GM23338 (cell line): ENCODE results near the gene SPRED2. TPM values are rescaled to one million over a fixed set of nuclear protein-coding genes. Genes with fewer than 3 reads are reported as not detected.
A peak's percentile ranks its signal among the peaks of the same experiment; 100 is the strongest.

Experiments used
- ATAC-seq: fragments of 200-7000 bp; cut with Tn5 transposase; 3 replicates; pipeline ENCODE4 v1.9.1; 2020
- DNase-seq: peaks from one replicate; pipeline ENCODE4 v3.0.0-alpha.2; 2015; ENCODE audit warnings: low spot score
- H2AFZ ChIP-seq: fragments of 200-600 bp; sonication (generic); 2 replicates; pipeline ENCODE4 v1.8.0; 2016; ENCODE audit warnings: antibody characterized with exemption, mild to moderate bottlenecking, moderate library complexity
- H3F3A ChIP-seq: fragments of 200-600 bp; sonication (generic); replicated peaks from 2 replicates; pipeline ENCODE4 v1.8.0; 2017; ENCODE audit warnings: antibody characterized with exemption, mixed run types, low read depth
- H3K27ac ChIP-seq: fragments of 200-600 bp; sonication (generic); 2 replicates; pipeline ENCODE4 v1.6.1; 2016; ENCODE audit warnings: low read depth
- H3K27me3 ChIP-seq: fragments of 200-600 bp; sonication (generic); 2 replicates; pipeline ENCODE4 v1.8.0; 2016; ENCODE audit warnings: mild to moderate bottlenecking, mixed run types, moderate library complexity; ENCODE audit not compliant: insufficient read depth
- H3K36me3 ChIP-seq: fragments of 200-600 bp; sonication (generic); 2 replicates; pipeline ENCODE4 v1.8.0; 2016; ENCODE audit warnings: mild to moderate bottlenecking; ENCODE audit not compliant: insufficient read depth
- H3K4me1 ChIP-seq: fragments of 200-600 bp; sonication (generic); 2 replicates; pipeline ENCODE4 v1.8.0; 2016; ENCODE audit warnings: mild to moderate bottlenecking, moderate library complexity; ENCODE audit not compliant: insufficient read depth
- H3K4me2 ChIP-seq: fragments of 200-600 bp; sonication (generic); 2 replicates; pipeline ENCODE4 v1.7.1; 2017; ENCODE audit warnings: mixed run types
- H3K4me3 ChIP-seq: fragments of 200-600 bp; sonication (generic); 2 replicates; pipeline ENCODE4 v1.6.1; 2016; ENCODE audit warnings: mixed run types
- H3K79me2 ChIP-seq: fragments of 200-600 bp; sonication (generic); replicated peaks from 2 replicates; pipeline ENCODE4 v1.8.0; 2017; ENCODE audit warnings: mild to moderate bottlenecking; ENCODE audit not compliant: insufficient read depth
- H3K9me2 ChIP-seq: fragments of 200-600 bp; sonication (generic); 2 replicates; pipeline ENCODE4 v1.8.0; 2017; ENCODE audit not compliant: insufficient read depth
- H4K20me1 ChIP-seq: fragments of 200-600 bp; sonication (generic); replicated peaks from 2 replicates; pipeline ENCODE4 v1.8.0; 2017; ENCODE audit warnings: mild to moderate bottlenecking; ENCODE audit not compliant: insufficient read depth
- H3K27ac Mint-ChIP-seq: 2 replicates; pipeline ENCODE4 v1.8.0; 2020; ENCODE audit warnings: inconsistent platforms, mild to moderate bottlenecking, moderate library complexity, mixed read lengths
- H3K27me3 Mint-ChIP-seq: 3 replicates; pipeline ENCODE4 v1.8.0; 2022; ENCODE audit warnings: low read depth, mild to moderate bottlenecking, moderate library complexity, mixed read lengths, inconsistent platforms; ENCODE audit not compliant: insufficient read depth, poor library complexity
- H3K36me3 Mint-ChIP-seq: 3 replicates; pipeline ENCODE4 v1.8.0; 2021; ENCODE audit warnings: low read depth, mild to moderate bottlenecking, inconsistent platforms, moderate library complexity, mixed read lengths
- H3K4me1 Mint-ChIP-seq: 3 replicates; pipeline ENCODE4 v1.8.0; 2020; ENCODE audit warnings: mild to moderate bottlenecking, inconsistent platforms, mixed read lengths
- H3K4me3 Mint-ChIP-seq: 3 replicates; pipeline ENCODE4 v1.8.0; 2021; ENCODE audit warnings: moderate library complexity, mild to moderate bottlenecking, inconsistent platforms, mixed read lengths
- H3K9me3 Mint-ChIP-seq: 3 replicates; pipeline ENCODE4 v1.8.0; 2020; ENCODE audit warnings: moderate library complexity, mild to moderate bottlenecking, inconsistent platforms, mixed read lengths
- JUNB ChIP-seq: IDR thresholded peaks from one replicate; pipeline ENCODE4 v1.6.1; 2016; ENCODE audit warnings: antibody characterized with exemption; ENCODE audit not compliant: unreplicated experiment
- STAT1 ChIP-seq: IDR thresholded peaks from one replicate; pipeline ENCODE4 v1.6.1; 2016; ENCODE audit warnings: antibody characterized with exemption; ENCODE audit not compliant: unreplicated experiment
- ZNF114 ChIP-seq: fragments of 250-450 bp; sonication (Bioruptor Pico); IDR thresholded peaks from 2 replicates; pipeline ENCODE4 v1.5.0; 2020; ENCODE audit warnings: mild to moderate bottlenecking, moderate library complexity
- ZNF331 ChIP-seq: fragments of 250-450 bp; sonication (Bioruptor Pico); IDR thresholded peaks from 2 replicates; pipeline ENCODE4 v1.5.0; 2020; ENCODE audit warnings: low read depth, mild to moderate bottlenecking, moderate library complexity
- polyA plus RNA-seq: library from polyadenylated mRNA; unstranded; fragments of >200 nt; fragmentation: Nextera tagmentation; extraction: Ambion mirVana; gene quantifications from 2 replicates; pipeline ENCODE4 v1.2.1, GENCODE V29; 2016
- total RNA-seq: library from RNA; depleted of rRNA; stranded (reverse); fragments of >200 nt; shearing (Covaris generic); gene quantifications from 2 replicates; pipeline ENCODE4 v1.2.3, GENCODE V29; 2014
- TF ChIP-seq, protein P1 (sequence below): fragments of 250-450 bp; sonication (Bioruptor Pico); IDR thresholded peaks from 2 replicates; pipeline ENCODE4 v1.5.0; 2020; ENCODE audit warnings: mild to moderate bottlenecking, moderate library complexity

SPRED2 gene
- total and polyA plus RNA-seq, 2 experiments from 2014 or later = 8.7 to 13.0 TPM

- TF ChIP-seq, protein P1, sequence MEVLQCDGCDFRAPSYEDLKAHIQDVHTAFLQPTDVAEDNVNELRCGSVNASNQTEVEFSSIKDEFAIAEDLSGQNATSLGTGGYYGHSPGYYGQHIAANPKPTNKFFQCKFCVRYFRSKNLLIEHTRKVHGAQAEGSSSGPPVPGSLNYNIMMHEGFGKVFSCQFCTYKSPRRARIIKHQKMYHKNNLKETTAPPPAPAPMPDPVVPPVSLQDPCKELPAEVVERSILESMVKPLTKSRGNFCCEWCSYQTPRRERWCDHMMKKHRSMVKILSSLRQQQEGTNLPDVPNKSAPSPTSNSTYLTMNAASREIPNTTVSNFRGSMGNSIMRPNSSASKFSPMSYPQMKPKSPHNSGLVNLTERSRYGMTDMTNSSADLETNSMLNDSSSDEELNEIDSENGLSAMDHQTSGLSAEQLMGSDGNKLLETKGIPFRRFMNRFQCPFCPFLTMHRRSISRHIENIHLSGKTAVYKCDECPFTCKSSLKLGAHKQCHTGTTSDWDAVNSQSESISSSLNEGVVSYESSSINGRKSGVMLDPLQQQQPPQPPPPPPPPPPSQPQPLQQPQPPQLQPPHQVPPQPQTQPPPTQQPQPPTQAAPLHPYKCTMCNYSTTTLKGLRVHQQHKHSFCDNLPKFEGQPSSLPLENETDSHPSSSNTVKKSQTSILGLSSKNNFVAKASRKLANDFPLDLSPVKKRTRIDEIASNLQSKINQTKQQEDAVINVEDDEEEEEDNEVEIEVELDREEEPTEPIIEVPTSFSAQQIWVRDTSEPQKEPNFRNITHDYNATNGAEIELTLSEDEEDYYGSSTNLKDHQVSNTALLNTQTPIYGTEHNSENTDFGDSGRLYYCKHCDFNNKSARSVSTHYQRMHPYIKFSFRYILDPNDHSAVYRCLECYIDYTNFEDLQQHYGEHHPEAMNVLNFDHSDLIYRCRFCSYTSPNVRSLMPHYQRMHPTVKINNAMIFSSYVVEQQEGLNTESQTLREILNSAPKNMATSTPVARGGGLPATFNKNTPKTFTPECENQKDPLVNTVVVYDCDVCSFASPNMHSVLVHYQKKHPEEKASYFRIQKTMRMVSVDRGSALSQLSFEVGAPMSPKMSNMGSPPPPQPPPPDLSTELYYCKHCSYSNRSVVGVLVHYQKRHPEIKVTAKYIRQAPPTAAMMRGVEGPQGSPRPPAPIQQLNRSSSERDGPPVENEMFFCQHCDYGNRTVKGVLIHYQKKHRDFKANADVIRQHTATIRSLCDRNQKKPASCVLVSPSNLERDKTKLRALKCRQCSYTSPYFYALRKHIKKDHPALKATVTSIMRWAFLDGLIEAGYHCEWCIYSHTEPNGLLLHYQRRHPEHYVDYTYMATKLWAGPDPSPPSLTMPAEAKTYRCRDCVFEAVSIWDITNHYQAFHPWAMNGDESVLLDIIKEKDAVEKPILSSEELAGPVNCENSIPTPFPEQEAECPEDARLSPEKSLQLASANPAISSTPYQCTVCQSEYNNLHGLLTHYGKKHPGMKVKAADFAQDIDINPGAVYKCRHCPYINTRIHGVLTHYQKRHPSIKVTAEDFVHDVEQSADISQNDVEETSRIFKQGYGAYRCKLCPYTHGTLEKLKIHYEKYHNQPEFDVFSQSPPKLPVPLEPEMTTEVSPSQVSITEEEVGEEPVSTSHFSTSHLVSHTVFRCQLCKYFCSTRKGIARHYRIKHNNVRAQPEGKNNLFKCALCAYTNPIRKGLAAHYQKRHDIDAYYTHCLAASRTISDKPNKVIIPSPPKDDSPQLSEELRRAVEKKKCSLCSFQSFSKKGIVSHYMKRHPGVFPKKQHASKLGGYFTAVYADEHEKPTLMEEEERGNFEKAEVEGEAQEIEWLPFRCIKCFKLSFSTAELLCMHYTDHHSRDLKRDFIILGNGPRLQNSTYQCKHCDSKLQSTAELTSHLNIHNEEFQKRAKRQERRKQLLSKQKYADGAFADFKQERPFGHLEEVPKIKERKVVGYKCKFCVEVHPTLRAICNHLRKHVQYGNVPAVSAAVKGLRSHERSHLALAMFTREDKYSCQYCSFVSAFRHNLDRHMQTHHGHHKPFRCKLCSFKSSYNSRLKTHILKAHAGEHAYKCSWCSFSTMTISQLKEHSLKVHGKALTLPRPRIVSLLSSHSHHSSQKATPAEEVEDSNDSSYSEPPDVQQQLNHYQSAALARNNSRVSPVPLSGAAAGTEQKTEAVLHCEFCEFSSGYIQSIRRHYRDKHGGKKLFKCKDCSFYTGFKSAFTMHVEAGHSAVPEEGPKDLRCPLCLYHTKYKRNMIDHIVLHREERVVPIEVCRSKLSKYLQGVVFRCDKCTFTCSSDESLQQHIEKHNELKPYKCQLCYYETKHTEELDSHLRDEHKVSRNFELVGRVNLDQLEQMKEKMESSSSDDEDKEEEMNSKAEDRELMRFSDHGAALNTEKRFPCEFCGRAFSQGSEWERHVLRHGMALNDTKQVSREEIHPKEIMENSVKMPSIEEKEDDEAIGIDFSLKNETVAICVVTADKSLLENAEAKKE = no peak
- TF ChIP-seq ZNF114 (CRISPR knock-in tag) = no peak
- TF ChIP-seq STAT1 = no peak
These were observed 46.1 kb downstream of the SPRED2 start (continued) for GRCh38 chr2:65386344-65386743.

DNA sequence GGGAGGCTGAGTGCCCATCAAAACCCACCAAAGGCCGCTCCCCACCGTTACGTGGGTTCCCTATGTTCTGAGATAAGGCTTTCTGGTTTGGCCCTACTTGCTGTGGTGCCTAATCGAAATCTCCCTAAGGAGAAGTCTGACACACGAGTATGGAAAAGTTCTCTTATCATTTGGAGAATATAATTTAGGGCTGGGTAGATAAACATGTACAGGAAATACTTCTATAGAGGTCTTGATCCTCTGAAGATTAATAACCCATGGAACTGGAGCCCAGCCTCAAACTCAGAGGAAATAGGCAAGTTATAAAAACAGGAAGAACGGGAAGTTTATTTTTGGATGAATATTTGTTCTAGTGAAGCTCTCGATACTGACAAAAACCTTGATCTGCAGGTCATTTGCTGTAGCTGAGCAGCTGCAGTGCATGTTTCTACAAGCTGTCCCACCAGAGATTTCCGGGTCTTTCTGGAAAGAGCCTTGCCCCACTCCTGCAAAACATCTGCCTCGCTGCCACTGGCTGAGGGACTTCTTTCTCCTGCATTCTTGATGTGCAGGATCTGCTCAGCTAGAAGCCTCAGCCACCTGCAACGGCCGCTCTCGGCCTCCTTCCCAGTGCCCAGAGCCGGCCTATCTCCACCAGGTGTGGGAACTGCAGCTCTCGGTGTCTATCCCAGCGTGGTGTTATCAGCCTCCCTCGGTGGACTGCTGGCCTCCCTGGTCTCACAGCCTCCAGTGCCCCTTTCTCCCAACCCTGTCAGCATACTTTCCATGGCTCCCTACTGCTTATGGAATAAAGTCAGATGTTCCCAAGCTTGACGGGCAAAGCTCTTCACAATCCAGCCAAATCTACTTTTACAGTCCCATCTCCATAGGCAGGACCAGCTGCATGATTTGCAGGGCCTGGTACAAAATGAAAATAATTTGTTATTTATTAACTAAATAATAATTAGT, 48.6 kb downstream of the SPRED2 start:
- no peak overlapping the region for H3K4me3 Mint-ChIP-seq
- peaks cover 3% of the 10 kb centered on the region for H3K27me3 Mint-ChIP-seq
- H3K79me2 ChIP-seq = peaks cover 6% of the 10 kb centered on the region; the same call in 1 of the 2 replicates
- H3K27me3 ChIP-seq = no peaks in the 10 kb centered on the region
- H4K20me1 ChIP-seq = peaks cover 30% of the 10 kb centered on the region
- ATAC-seq = no peak
- H3K9me3 Mint-ChIP-seq = no peaks in the 10 kb centered on the region
- H3F3A ChIP-seq = no peaks in the 10 kb centered on the region
- H3K27ac ChIP-seq = 0 out of 2 replicates have a peak overlapping the region, but pooled peaks have one; percentile 16
- no peaks in the 10 kb centered on the region for H3K36me3 ChIP-seq
- peaks cover 24% of the 10 kb centered on the region for H3K4me1 Mint-ChIP-seq
- H3K27ac Mint-ChIP-seq = no peak overlapping the region
- no peak for DNase-seq
- H3K4me1 ChIP-seq = 0 out of 2 replicates have a peak, but pooled peaks cover under 1% of the 10 kb centered on the region
- H3K9me2 ChIP-seq = 0 out of 2 replicates have a peak, but pooled peaks cover 4% of the 10 kb centered on the region
- no peak overlapping the region for H2AFZ ChIP-seq
- H3K4me2 ChIP-seq = no peak overlapping the region
- H3K36me3 Mint-ChIP-seq = no peaks in the 10 kb centered on the region
- TF ChIP-seq ZNF331 (CRISPR knock-in tag) (no peak), JUNB (no peak), STAT1 (no peak)
- H3K4me3 ChIP-seq = no peak overlapping the region
